ENCODE results near the gene SGIP1.

GRCh38 chr1:66490816-66491215 lies 43.1 kb upstream of the SGIP1 start:
- TF ChIP-seq CTCF (IDR thresholded peaks at IDR 0.05), result no peak
- no peak for TF ChIP-seq EP300 (IDR thresholded peaks at IDR 0.05)

All from sigmoid colon (tissue), 4 donors.